GM21381 (cell line): ENCODE results near the gene ITPR2.

Source experiments
- ATAC-seq: cut with Tn5 transposase; IDR thresholded peaks from one replicate; pipeline ENCODE4 v1.9.1; 2021; ENCODE audit warnings: mild to moderate bottlenecking, moderate library complexity; ENCODE audit not compliant: unreplicated experiment

ITPR2 gene

GRCh38 chr12:26735249-26735639 is 97.8 kb downstream of the ITPR2 start:
- ATAC-seq = no peak

DNA sequence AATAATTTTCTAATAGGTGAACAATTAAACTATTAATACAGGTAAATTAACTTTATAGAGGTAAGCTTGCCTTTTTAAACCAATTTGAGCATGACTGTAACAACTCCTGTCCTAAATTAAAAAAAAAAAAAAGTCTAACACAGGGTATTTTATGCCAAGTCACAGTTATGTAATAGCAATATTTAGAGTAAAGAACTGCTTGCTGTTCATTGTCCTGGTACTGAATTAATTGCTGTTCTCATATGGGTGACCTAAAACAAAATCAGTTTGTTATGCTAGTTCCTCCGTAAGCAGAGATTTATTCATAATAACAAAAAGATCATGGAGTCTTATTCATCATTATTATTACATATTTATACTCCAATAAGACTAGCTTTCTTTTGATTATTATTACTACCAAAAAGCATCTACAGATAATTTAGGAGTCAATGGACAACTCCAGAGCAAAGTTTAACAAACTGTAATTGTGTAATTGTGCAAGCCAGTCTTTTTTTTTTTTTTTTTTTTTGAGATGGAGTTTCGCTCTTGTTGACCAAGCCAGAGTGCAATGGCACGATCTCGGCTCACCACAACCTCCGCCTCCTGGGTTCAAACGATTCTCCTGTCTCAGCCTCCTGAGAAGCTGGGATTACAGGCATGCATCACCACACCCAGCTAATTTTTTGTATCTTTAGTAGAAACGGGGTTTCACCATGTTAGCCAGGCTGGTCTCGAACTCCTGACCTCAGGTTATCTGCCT is 98.3 kb downstream of the ITPR2 start:
- no peak for ATAC-seq

DNA sequence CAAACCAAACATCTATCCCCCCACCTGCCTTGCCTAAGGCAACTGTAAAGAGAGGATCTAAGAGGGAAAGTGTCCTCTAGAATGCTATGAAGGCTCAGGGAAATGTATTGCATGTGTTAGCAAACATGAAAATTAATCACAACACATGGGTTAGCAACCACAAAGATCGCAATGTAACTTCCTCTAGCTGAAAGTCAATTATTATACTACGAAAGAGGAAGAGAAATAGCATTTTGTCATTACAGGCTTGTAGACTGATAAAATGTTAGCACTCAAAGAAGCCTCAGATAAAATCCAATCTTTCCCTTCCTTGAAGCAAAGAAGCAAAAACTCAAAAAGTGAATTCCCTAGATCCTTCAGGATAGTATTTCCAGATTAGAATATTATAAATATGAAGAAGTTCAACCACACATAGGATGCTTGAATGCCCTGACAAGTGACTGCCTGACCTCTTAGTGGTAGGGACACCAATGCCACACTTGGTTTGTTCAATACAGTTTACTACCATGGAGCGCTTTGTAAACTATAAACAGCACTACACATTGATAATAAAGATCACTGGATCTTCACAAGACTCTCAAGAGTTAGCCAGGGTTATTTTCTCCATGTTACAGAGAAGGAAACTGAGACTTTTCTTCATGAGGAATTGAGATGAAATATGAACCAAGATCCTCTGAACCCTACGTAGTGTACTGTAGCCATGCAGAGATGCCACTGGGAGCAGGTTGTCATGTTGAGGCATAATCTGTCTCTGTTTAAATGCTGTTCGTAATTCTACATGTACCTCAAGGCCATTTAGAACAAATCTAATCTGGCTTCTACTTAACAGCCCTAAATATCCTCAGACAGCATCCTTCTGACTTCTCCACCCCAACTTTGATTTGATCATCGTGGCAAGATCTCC is 100.7 kb downstream of the ITPR2 start:
- peak; percentile 53 for ATAC-seq

DNA sequence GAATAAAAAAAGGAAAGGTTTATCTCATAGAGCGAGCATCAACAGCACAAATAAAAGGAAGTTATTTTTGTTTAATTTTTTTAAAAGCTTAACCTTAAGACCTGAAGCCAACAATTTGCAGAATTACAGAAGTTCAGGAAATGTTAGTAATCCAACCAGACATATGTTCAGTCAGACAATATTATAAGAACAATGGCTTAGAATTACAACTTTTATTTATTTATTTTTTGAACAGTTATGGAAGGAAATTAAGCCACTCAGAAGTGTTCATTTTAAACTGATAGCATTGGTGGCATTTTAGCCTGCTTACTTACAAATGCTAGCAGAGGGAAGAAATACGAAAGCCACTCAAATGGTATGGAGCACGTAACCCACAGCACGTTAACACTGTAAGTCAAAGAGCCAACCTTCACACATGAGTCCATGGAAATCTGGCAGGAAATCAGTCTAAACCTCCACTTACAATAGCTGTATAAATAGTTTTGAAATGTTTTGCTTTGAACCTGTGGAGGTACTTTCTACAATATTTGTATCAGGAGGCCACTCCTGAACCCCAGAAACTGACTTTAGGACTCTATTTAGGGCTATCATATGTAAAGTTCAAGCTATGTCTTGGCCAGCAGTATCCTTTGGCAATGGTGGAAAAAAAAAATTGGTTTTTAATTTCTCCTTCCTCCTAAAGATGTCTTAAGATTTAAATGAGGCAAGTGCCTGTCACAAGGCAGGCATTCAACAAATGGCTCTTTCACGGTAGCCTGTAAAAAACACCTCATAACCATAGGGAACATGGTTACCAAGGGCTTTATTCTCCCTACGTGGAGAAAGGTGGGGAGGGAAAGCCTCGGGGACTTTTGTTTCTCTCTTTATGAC is 102.3 kb downstream of the ITPR2 start:
- ATAC-seq = no peak

- ATAC-seq = peak; percentile 49
Measured at GRCh38 chr12:26729137-26729671, 103.8 kb downstream of the ITPR2 start.

DNA sequence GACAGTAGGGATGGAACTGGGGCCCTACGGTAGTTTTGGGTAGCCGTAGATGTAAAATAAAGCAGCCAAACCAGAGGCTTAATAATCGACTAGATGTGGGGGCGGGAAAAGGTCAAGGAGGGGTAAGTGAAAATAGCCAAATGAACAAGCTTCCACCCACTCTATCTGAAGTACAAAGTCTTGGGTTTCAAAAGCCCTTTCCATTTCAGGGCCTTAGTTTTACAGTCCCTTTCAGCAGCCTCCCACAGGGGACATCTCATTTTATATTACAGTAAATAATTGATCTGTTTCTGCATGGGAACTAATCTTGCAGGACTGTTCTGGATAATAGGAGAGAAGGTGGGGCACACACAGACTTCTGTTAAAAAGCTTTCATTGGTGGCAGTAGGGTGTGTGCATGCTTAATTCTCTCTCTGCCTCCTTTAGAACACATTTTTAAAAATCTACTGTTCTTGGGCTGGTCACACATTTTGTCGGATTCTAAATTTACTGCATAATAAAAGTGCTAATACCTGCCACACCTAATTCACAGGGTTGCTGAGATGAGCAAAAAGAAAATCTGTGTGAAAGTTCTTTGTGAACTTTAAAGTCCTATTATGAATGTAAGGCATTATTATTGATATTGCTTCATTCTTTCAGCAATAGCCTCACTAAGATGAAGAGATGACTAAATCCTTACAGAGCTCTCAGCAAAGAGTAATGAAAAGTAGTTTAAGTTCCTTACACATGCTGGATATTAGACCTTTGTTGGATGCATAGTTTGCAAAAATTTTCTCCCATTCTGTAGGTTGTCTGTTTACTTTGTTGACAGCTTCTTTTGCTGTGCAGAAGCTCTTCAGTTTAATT is 104.6 kb downstream of the ITPR2 start:
- peak; percentile 42 for ATAC-seq

DNA sequence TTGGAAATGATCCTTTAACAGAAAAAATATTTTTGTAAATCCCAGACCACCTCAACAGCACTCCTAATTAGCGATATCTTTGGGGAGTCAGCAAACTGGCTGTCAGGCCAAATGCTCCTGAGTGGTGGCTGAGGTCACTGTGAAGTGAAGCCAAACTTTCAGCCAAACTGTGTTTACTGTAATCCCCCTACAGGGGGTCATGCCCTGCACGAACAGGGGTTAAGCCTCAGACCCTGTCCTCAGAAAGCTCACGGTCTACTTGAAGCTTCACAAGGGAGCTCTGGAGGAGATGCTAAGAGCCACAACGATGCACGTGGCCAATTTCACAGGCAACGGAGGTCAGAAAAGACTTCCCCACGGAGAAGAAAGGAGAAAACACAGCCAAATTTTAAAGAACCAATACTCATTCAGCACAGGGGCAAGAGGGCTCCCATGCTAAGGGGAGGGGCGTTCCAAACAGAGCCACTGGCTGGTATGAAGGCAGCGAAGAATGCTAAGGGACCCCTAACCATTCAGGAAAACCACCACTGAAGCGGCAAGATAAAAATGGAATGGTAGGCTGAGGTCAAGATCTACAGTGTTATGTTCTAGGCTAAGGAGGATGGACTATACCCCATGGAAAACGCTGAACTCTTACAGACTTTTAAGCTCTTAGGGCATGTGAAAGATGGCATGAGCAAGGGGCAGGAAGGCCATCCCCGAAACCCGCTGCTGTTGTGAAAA is 105.4 kb downstream of the ITPR2 start:
- ATAC-seq = no peak

DNA sequence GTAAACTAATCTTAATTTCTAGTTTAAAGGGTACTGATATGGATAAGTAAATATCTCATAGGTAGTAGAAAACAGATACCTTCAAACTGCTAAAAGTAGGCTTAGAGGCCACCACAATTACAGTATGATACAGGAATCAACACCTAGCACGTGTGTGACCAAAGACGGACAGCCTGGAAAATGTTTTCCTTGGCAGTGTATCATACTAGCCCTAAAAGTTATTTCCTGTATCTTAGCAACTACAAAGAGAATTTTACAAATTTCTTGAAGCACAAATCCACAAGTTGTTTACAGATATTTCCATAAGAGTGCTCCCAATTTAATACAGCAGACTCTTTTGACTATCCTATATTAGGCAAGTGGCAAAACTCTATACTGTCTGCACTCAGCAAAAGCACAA is 106.0 kb downstream of the ITPR2 start:
- no peak for ATAC-seq

DNA sequence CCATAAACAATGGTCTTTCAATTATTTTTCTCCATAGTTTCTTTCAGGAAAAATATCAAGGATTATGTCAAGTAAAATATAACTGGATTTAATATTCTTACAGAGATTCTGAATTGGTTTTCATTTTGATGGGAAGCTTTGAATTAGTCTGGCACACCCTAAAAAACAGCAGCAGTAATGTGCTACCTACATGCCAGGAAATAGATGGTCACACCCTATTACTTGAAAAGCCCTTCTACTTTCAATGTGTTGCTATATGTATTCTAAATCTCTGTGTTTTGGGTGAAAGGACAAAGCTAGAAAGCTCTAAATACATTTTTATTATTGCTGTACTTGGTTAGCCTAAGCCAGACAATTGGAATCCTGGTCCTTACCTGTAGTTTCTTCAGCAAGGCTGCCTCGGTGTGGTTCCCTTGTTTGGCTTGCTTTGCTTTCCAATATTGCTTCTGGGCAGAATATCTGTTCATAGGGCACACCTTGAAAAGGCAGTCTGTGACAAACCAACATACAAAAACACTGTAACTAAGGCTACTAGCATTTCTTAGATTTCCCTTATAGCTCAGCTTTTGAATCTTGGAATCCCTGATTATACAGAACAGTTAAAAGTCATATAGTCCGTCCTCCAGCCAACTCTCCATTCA is 107.6 kb downstream of the ITPR2 start:
- no peak for ATAC-seq

DNA sequence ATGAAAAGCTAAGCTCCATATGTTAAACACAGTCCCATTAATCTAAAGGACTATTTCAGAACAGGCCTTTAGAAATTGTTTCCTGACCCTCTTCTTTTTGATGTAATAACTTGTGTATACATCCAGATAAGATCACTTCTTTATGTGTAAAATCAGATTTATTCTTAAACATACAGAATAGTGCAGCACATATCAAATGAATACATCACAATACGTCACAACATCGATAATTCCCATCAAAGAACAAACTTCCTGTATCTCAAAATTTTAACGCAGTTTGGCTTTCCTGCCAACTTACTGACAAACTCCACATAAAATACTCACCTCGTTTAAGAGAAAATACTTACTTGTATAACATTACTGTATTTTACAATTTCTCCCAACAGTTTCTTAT is 108.7 kb downstream of the ITPR2 start:
- no peak for ATAC-seq

GRCh38 chr12:26723379-26724308 is 109.3 kb downstream of the ITPR2 start:
- ATAC-seq = no peak

DNA sequence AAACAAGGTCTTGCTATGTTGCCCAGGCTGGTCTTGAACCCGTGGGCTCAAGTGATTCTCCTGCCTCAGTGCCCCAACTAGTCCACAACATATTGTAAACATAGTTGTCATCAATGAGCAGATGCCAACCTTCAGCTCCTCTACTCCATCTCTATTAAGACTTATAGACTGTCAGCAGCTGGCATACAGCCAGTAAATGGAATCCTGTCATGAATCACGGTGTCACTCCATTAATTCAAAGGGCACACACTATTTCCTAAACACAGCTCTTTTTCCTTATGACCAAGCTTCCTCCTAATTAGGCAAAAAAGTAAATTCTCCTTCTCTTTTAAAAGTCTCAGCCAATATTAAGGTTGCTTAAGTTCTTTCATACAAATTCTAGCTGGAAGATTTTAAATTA is 111.2 kb downstream of the ITPR2 start:
- ATAC-seq = no peak

DNA sequence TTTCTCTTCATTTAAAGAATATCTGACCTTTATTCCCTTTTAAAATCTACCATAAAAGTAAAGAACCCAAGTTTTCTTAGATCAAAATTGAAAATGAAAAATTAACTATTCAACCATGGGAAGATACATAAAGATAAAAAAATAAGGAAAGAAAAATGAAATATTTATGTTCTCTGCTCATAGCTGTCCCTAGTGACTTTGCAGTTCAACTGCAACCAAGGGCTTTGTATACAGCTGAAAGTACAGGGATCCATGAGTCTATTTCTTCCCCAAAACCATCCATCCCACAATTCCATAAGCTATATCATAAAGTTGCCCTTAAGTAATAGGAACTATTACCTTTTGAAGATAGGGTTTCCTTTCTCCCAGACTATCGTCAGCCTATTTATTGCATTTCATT is 113.1 kb downstream of the ITPR2 start:
- ATAC-seq = no peak

GRCh38 chr12:26717757-26718156 is 115.2 kb downstream of the ITPR2 start:
- ATAC-seq = no peak

- ATAC-seq = no peak
Measured at GRCh38 chr12:26715232-26715631, 117.8 kb downstream of the ITPR2 start.

DNA sequence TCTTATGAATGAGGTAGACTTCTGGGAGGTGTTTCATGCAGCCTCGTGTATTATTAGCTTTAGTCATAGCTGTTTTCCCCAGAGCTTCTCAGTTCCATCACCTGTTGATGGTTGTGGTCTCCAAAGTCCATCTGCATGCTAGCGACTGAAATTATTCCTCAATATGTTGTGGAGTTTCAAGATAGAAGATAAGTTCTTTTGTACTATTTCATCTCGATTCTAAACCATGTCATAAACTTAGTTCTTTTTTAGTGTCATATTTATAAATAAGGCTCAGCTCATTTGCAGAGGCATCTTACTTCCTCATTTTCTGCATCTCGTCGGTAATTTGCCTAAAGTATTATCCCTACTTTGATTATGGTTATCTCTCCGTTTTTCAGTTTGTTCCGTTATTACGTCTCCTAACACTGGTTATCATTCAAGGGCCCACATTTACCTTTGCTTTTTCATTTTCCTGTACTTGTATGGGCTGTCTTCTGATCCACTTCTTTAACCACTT is 119.1 kb downstream of the ITPR2 start:
- ATAC-seq = peak; percentile 71

DNA sequence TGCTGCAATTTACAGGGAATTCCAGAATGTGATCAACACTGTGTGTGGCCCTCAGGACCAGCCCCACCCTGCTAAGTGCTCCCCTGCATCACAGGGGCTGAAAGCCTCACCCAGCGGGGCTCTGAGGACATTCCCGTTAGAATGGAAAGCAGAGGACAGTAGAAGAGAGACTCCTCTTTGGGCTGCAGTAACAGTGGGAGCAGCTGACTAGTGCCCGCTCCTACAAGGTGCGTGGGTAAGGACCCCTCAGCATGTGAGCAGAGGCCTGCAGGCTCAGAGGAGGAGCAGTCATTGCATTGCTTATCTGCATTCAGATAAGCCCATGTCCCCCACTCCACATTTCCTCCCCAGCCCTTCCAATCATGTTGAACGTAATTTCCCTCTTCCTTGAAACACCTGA is 120.1 kb downstream of the ITPR2 start:
- no peak for ATAC-seq

DNA sequence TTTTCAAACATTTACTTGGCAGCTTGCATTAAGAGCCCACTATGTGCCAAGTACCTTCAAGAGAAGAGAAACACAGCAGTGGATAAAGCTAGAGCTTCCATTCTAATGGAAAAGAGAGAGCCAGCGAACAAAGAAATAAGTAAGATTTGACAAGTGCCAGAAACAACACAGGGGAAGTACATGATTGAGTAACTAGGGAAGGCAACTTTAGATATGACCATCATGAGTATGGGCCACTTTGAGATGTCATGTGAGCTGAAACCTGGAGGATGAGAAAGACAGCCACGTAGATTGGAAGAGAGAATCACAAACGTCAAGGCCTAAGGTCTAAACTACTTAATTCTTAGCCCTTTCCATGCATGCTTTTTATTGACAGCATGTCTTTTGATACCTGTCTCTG is 121.4 kb downstream of the ITPR2 start:
- ATAC-seq = no peak
